ENCODE measurements around the gene FASTKD1. TPM values are rescaled to one million over a fixed set of nuclear protein-coding genes. Genes with fewer than 3 reads are reported as not detected.

Gene FASTKD1
- total and polyA plus RNA-seq, 2 donors (not counting 1 experiment from before 2014, with no cell fraction given) = 8.5 to 31.0 TPM

GRCh38 chr2:169528271-169528701 is 45.4 kb downstream of the FASTKD1 start:
- intact Hi-C loops (cut with micrococcal nuclease) = loop anchor here (1.0 to 2.0 kb wide), 4 partner anchors 148 to 400 kb away; no protein-coding TSS in a partner anchor
- no peak overlapping the region for H3K4me3 Mint-ChIP-seq
- no peaks in the 10 kb centered on the region for H3K4me1 ChIP-seq (ENCODE audit: control insufficient read depth in 2 of 2, insufficient read depth in 2 of 2, low read length in 2 of 2)
- H3K27me3 Mint-ChIP-seq = no peaks in the 10 kb centered on the region
- H3K27ac Mint-ChIP-seq = no peak overlapping the region
- H2AFZ ChIP-seq (ENCODE audit: insufficient read depth, low read depth, low read length, poor library complexity, severe bottlenecking) = no peak overlapping the region
- peaks cover 3% of the 10 kb centered on the region in 2 experiments for H3K36me3 ChIP-seq (replicated peaks in 1 of 2; ENCODE audit: control extremely low read depth in 1 of 2, control insufficient read depth in 1 of 2, extremely low read depth in 1 of 2, insufficient read depth in 2 of 2, low read length in 1 of 2)
- H3K79me2 ChIP-seq (ENCODE audit: control insufficient read depth, insufficient read depth, low read length) = no peaks in the 10 kb centered on the region
- H4K20me1 ChIP-seq (ENCODE audit: control insufficient read depth, insufficient read depth, low read length, poor library complexity, severe bottlenecking) = no peaks in the 10 kb centered on the region
- H3K9me3 ChIP-seq (ENCODE audit: control extremely low read depth in 1 of 3, control insufficient read depth in 2 of 3, insufficient read depth in 1 of 3, low read length in 2 of 3) = no peaks in the 10 kb centered on the region
- CTCF ChIA-PET = interaction anchor here (0.6 to 2.1 kb wide), 14 partner anchors 8 to 400 kb away, joined by 3 to 13 read pairs (median 3); partner anchors contain the start of gene BBS5
- no peaks in the 10 kb centered on the region for H3K4me1 Mint-ChIP-seq
- peak; percentile 78 for ATAC-seq (ENCODE audit: low read depth)
- no CpG with 5 or more reads among the region's 2 CpGs for WGBS (ENCODE audit: insufficient coverage)
- POLR2A ChIA-PET = no interaction called here
- H3K4me2 ChIP-seq (replicated peaks; ENCODE audit: low read depth, low read length, poor library complexity, severe bottlenecking) = no peak overlapping the region
- peak overlapping the region in 1 of 2 donors; percentile 23 for H3K27ac ChIP-seq (ENCODE audit: low read length in 2 of 2)
- H3K9me3 Mint-ChIP-seq (ENCODE audit: insufficient read depth) = no peaks in the 10 kb centered on the region
- H3K4me3 ChIP-seq (ENCODE audit: control extremely low read depth in 1 of 5, extremely low read depth in 1 of 5, insufficient read depth in 1 of 5, low read depth in 2 of 5, low read length in 4 of 5) = no peak overlapping the region
- DNase-seq = peak; percentile 78
- TF ChIP-seq EZH2 (IDR thresholded peaks at IDR 0.05; ENCODE audit: borderline replicate concordance, insufficient read depth, low read depth, low read length, poor library complexity, severe bottlenecking) (no peak), CTCF (IDR thresholded peaks at IDR 0.05) (peak; percentile 87)
- no peaks in the 10 kb centered on the region for H3K27me3 ChIP-seq (replicated peaks in 1 of 4; ENCODE audit: control extremely low read depth in 1 of 4, control insufficient read depth in 3 of 4, insufficient read depth in 4 of 4, low read length in 3 of 4)
- no peak overlapping the region for H3K9ac ChIP-seq (ENCODE audit: low read length)

- no peak for DNase-seq
- Histone ChIP-seq H3K9me3 (ENCODE audit: control extremely low read depth in 1 of 3, control insufficient read depth in 2 of 3, insufficient read depth in 1 of 3, low read length in 2 of 3) (no peaks in the 10 kb centered on the region), H3K4me2 (replicated peaks; ENCODE audit: low read depth, low read length, poor library complexity, severe bottlenecking) (no peak overlapping the region), H3K4me1 (ENCODE audit: control insufficient read depth in 2 of 2, insufficient read depth in 2 of 2, low read length in 2 of 2) (no peaks in the 10 kb centered on the region), H2AFZ (ENCODE audit: insufficient read depth, low read depth, low read length, poor library complexity, severe bottlenecking) (no peak overlapping the region), H4K20me1 (ENCODE audit: control insufficient read depth, insufficient read depth, low read length, poor library complexity, severe bottlenecking) (no peaks in the 10 kb centered on the region), H3K36me3 (replicated peaks in 1 of 2; ENCODE audit: control extremely low read depth in 1 of 2, control insufficient read depth in 1 of 2, extremely low read depth in 1 of 2, insufficient read depth in 2 of 2, low read length in 1 of 2) (peaks cover 1 to 3% of the 10 kb centered on the region in 2 experiments), H3K4me3 (ENCODE audit: control extremely low read depth in 1 of 5, extremely low read depth in 1 of 5, insufficient read depth in 1 of 5, low read depth in 2 of 5, low read length in 4 of 5) (no peak overlapping the region), H3K27ac (ENCODE audit: low read length in 2 of 2) (no peak overlapping the region), H3K79me2 (ENCODE audit: control insufficient read depth, insufficient read depth, low read length) (no peaks in the 10 kb centered on the region), H3K27me3 (replicated peaks in 1 of 4; ENCODE audit: control extremely low read depth in 1 of 4, control insufficient read depth in 3 of 4, insufficient read depth in 4 of 4, low read length in 3 of 4) (no peaks in the 10 kb centered on the region), H3K9ac (ENCODE audit: low read length) (no peak overlapping the region)
- Mint-ChIP-seq H3K27ac (no peak overlapping the region), H3K4me3 (no peak overlapping the region), H3K27me3 (no peaks in the 10 kb centered on the region), H3K9me3 (ENCODE audit: insufficient read depth) (no peaks in the 10 kb centered on the region), H3K4me1 (no peaks in the 10 kb centered on the region)
- intact Hi-C loops (cut with micrococcal nuclease) = no loop called here
- POLR2A ChIA-PET = no interaction called here
- CTCF ChIA-PET = no interaction called here
- ATAC-seq (ENCODE audit: low read depth) = no peak
- TF ChIP-seq EZH2 (IDR thresholded peaks at IDR 0.05; ENCODE audit: borderline replicate concordance, insufficient read depth, low read depth, low read length, poor library complexity, severe bottlenecking) = no peak
- no peak for TF ChIP-seq CTCF (IDR thresholded peaks at IDR 0.05)
Measured at GRCh38 chr2:169526451-169526850, 47.2 kb downstream of the FASTKD1 start.

Data from B cell (primary cell).